ENCODE results near the gene RBMS3. TPM values are rescaled to one million over a fixed set of nuclear protein-coding genes. Genes with fewer than 3 reads are reported as not detected.
"Not testable (repeated sequence)": the region's sequence is repeated elsewhere in the genome, so short reads cannot be mapped to it uniquely, and the experiment has no call there.

The RBMS3 gene
- total RNA-seq, 4 donors from 2014 or later, result 2.8 to 77.6 (median 13.7) TPM

DNA sequence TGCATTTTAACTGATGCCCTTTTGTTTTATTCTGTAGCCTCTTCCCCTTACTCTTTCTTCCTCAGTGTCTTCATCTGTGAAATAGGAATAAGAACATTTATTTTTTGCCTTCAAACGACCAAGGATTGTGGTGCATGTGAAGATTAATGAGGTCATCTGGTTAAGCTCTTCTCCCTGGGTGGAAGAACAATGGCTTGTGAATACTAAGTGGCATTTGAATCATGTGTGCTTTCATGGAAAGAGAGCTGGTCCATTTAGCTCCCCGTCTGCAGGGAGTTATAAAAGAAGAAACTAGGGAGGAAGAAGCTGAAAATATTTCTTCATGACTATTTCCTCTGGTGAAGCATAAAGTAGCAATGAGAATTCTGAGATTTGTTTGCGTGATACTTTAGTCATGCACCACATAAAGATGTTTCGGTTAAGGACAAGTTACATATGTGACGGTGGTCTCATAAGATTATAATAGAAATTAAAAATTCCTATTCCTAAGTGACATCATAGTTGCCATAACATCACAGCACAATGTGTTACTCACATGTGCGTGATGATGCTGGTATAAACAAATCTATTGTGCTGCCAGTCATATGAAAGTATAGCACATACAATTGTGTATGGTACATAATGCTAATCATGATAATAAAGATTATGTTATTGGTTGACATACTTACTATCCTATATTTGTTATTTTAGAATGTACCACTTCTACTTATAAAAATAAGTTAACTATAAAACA lies 374.3 kb downstream of the RBMS3 start:
- no peaks in the 10 kb centered on the region for H3K9me3 ChIP-seq
- H3K4me3 ChIP-seq, result no peak overlapping the region
- H3K4me1 ChIP-seq, result no peaks in the 10 kb centered on the region
- H3K27ac ChIP-seq, result no peak overlapping the region
- H3K36me3 ChIP-seq, result no peaks in the 10 kb centered on the region
- no peaks in the 10 kb centered on the region for H3K27me3 ChIP-seq
- no peak for DNase-seq
- no peak for TF ChIP-seq CTCF (IDR thresholded peaks at IDR 0.05)
- no peak for TF ChIP-seq POLR2A (IDR thresholded peaks at IDR 0.05)

- Histone ChIP-seq H3K27ac (no peak overlapping the region), H3K27me3 (no peaks in the 10 kb centered on the region), H3K9me3 (no peaks in the 10 kb centered on the region), H3K4me3 (no peak overlapping the region), H3K4me1 (no peaks in the 10 kb centered on the region), H3K36me3 (no peaks in the 10 kb centered on the region)
- TF ChIP-seq CTCF (IDR thresholded peaks at IDR 0.05) (no peak), POLR2A (IDR thresholded peaks at IDR 0.05) (no peak)
- no peak for DNase-seq
Measured at GRCh38 chr3:29665688-29666087, 384.8 kb downstream of the RBMS3 start.

DNA sequence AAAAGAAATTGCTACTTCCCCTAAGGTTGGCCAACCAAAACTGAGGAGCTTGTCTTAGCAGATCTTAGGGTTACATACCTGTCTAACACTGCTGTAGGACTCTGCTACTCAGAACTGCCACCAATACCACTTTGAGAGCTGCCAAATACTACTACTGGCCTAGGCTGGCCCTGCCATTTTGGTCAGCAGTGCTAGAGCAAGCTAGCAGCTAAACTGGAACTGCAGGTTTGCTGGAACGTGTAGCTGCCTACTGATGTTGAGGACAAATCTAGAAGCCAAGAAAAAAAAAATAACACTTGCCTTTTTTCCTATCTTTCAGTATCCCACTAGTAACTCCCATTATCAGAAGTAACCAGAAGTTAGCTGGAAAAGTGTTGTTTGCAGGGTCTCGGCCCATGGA lies 387.4 kb downstream of the RBMS3 start:
- Histone ChIP-seq H3K9me3 (no peaks in the 10 kb centered on the region), H3K4me1 (no peaks in the 10 kb centered on the region), H3K36me3 (no peaks in the 10 kb centered on the region), H3K27ac (no peak overlapping the region), H3K4me3 (no peak overlapping the region), H3K27me3 (no peaks in the 10 kb centered on the region)
- no peak for DNase-seq
- no peak for TF ChIP-seq CTCF (IDR thresholded peaks at IDR 0.05)
- no peak for TF ChIP-seq POLR2A (IDR thresholded peaks at IDR 0.05)

DNA sequence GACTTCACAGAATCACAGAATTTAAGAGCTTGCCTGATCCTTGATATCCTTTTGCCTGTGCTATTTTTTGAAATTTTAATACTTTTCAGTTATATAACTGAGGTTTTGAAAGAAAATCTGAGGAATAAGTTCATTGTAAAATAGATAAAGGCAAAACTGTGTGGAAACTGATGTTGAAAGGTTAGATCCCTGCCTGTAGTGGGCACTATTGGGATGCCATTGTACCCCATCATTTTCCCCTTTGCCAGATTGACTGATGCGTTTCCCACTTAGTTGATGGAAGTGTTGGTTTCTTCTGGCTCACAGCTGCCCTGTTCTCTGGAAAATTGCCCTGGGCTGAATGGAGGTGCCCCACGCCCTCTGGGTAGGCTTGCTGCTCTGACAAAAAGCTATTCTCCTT lies 387.9 kb downstream of the RBMS3 start:
- Histone ChIP-seq H3K9me3 (no peaks in the 10 kb centered on the region), H3K36me3 (no peaks in the 10 kb centered on the region), H3K27me3 (no peaks in the 10 kb centered on the region), H3K4me1 (no peaks in the 10 kb centered on the region), H3K27ac (no peak overlapping the region), H3K4me3 (no peak overlapping the region)
- no peak for DNase-seq
- TF ChIP-seq POLR2A (IDR thresholded peaks at IDR 0.05) (no peak), CTCF (IDR thresholded peaks at IDR 0.05) (no peak)

- not testable (repeated sequence) for H3K4me3 ChIP-seq, H3K4me1 ChIP-seq, DNase-seq, H3K27ac ChIP-seq, H3K9me3 ChIP-seq, H3K27me3 ChIP-seq, H3K36me3 ChIP-seq
Measured at GRCh38 chr3:29670476-29670875, 389.6 kb downstream of the RBMS3 start.

- H3K36me3 ChIP-seq, result no peaks in the 10 kb centered on the region
- TF ChIP-seq POLR2A (IDR thresholded peaks at IDR 0.05), result no peak
- no peak for TF ChIP-seq CTCF (IDR thresholded peaks at IDR 0.05)
- no peak for DNase-seq
- no peak overlapping the region for H3K4me3 ChIP-seq
- no peaks in the 10 kb centered on the region for H3K27me3 ChIP-seq
- no peaks in the 10 kb centered on the region for H3K4me1 ChIP-seq
- no peaks in the 10 kb centered on the region for H3K9me3 ChIP-seq
- no peak overlapping the region for H3K27ac ChIP-seq
Measured at GRCh38 chr3:29677421-29677820, 396.6 kb downstream of the RBMS3 start.
